DMS114 treated with DMSO at 0.1 percent for 48 hours (cell line): Measurements from ENCODE around the gene GABRR2.
"Not testable (repeated sequence)": the region's sequence is repeated elsewhere in the genome, so short reads cannot be mapped to it uniquely, and the experiment has no call there.

ENCODE experiments used
- DNase-seq: peaks from one replicate; lab custom pipeline; 2025; ENCODE audit not compliant: unreplicated experiment; lab: John Stamatoyannopoulos, UW

Gene GABRR2

DNA sequence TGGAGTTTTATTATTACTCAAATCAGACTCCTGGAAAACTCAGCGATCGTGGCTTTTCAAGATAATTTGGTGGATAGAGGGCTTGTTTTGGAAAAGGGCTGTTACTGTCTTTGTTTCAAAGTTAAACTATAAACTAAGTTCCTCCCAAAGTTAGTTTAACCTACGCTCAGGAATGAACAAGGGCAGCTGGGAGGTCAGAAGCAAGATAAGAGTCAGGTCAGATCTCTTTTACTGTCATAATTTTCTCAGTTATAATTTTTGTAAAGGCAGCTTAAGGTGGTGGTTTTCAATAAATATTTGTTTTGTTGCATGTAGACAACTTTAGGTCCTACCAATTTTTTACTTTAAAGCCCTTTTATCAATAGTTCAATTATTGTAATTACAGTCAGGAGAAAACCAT, 9.2 kb upstream of the GABRR2 start:
- DNase-seq: no peak

DNA sequence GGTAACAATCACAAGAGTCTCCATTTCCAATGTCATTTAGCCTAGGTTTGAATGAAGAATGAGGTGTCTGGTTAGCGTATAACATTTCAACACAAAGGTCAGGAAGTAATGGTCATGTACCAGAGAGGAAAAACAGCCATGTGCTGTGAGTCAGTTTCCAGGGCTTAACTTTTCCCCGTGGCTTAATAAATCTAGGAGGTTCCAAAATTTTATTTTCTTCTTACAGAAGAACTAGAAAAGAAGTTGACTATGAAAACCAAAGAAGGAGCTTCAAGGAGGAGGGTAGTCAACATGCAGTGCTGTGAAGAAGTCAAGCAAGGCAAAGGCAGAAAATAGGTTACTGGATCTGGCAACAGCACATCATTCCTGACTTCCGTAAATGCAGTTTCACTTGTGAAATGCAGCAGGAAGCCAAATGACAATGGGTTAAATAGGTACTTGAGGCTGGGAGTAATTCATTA, 8.4 kb upstream of the GABRR2 start:
- no peak for DNase-seq

- no peak for DNase-seq
Measured at GRCh38 chr6:89321131-89321970, 6.3 kb upstream of the GABRR2 start.

DNA sequence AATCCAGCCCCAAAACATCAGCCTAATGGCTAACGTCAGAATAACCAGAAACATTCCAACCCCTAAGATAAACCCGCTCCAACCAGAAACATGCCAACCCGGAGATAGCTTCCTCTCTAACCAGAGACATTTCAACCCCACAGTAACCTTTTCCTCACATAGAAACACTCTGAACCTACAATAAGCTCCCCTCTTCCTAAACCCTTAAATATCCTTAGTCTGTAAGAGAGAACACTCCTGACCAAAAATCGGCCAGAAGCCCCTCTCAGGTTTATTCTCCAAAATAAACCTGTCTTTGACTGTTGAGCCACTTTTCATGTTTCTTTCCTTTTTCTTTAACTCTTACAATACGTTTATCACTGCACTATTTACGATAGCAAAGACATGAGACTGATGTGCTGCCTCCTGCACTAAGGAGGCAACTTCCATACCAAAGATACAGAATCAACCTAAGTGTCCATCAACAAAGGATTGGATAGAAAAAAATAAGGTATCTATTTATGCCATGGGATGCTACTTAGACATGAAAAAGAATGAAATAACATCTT, 5.0 kb upstream of the GABRR2 start:
- no peak for DNase-seq

- DNase-seq: no peak
Measured at GRCh38 chr6:89317067-89317466, 2.0 kb upstream of the GABRR2 start.

DNA sequence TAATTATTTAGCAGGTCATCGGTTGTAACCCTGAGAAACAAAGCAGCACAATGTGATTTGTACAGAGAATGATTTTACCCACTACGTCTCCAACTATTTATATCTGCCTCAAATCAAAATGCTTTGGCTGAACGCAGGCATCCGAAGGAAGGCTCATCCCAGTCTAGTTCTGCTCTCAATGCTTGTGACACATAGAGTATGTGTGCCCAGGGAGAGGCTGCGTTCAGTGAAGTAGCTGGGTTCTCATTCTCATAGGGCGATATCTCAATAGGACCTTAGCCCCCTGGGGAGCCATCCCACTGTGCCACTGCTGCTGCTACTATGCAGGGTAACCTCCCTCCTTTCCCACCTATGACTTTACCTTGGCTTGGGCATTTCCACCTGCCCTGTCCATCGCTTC, 407 bp downstream of the GABRR2 start:
- DNase-seq: no peak

GRCh38 chr6:89313006-89313405, 2.1 kb downstream of the GABRR2 start:
- no peak for DNase-seq

GRCh38 chr6:89311853-89312531, 3.1 kb downstream of the GABRR2 start:
- peak; percentile 32 for DNase-seq

DNA sequence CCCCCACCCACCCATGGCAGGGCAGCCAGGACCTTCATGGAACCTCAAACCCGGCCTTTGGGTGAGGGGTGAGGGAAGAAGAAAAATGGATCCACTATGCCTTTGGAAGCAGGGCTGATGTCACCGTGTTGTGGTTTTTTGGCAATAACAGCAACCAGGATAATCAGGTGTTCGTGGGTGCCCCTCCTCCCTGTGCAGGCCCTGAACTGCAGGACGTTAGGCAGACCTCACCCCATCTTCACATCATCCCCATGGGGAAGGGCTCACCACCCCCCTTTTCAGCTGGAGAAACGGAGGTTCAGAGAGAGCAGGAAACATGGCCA, 3.6 kb downstream of the GABRR2 start:
- DNase-seq: no peak

DNA sequence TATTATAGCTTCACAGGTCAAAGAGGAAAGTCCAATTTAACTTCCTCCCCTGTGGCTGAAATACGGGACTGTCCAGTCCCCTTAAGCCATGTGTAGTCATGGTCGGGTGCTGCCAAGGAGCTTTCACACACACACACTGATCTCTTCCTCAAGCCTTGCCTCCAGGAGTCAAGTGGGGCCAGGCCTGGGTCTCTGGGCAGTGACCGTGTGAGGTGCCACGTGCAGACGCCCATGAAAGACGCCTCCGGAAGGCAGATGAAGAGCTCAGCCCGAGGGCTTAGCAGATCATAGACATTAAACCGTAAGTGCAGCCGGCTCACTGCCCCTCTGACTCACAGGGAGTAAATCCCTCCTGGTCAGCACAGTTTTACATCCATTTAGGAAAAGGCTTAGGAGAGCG, 4.2 kb downstream of the GABRR2 start:
- DNase-seq: no peak

GRCh38 chr6:89308525-89309395, 6.3 kb downstream of the GABRR2 start:
- DNase-seq: no peak

GRCh38 chr6:89304517-89304916, 10.6 kb downstream of the GABRR2 start:
- not testable (repeated sequence) for DNase-seq

- no peak for DNase-seq
Measured at GRCh38 chr6:89302936-89303335, 12.2 kb downstream of the GABRR2 start.

- no peak for DNase-seq
Measured at GRCh38 chr6:89302195-89302770, 12.8 kb downstream of the GABRR2 start.

GRCh38 chr6:89301586-89302194, 13.4 kb downstream of the GABRR2 start:
- DNase-seq: no peak

GRCh38 chr6:89299466-89299850, 15.6 kb downstream of the GABRR2 start:
- no peak for DNase-seq

GRCh38 chr6:89298680-89299465, 16.2 kb downstream of the GABRR2 start:
- DNase-seq: no peak

GRCh38 chr6:89297695-89298351, 17.3 kb downstream of the GABRR2 start:
- no peak for DNase-seq

GRCh38 chr6:89295981-89296380, 19.1 kb downstream of the GABRR2 start:
- no peak for DNase-seq
